ENCODE results near the gene CARD10.
"Not testable (repeated sequence)": the region's sequence is repeated elsewhere in the genome, so short reads cannot be mapped to it uniquely, and the experiment has no call there.

CARD10 gene

DNA sequence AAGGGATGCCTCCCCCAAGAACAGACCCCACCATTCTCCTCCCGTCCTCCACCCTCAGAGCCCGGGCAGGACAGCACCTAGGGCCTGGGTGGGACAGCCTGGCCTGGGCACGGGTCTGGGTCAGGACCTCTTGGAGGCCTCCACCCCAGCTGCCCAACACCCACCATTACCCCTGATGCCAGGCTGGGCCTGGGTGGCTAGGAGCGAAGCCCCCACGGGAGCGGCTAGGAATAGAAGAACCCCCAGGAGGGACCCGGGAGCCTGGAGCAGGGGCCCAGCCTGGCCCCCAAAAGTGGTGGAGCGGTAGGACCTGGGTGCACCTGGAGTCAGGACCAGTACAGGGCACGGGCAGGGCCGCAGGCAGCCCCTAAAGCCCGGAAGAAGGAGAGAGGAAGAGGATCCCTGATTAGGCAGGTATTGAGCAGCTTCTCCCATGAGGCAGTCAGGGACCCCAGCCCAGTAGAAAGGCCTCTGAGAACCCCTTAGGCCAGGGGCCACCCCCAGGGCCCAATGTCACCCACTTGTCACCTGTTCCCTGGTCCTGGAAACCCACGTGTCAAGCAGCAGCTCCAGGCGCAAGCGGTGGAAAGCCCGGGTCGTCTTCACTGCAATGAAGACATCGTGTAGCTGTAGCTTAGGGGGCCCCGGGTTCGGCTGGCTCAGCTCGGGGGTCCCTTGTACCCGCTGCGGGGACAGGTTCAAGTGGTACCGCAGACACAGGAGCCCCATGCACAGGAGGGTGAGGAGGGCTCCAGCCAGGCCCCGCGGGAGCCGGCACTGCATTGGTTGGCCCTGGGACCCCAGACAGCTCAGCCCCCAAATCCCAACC lies 33.6 kb downstream of the CARD10 start:
- DNase-seq: peak; percentile 35

DNA sequence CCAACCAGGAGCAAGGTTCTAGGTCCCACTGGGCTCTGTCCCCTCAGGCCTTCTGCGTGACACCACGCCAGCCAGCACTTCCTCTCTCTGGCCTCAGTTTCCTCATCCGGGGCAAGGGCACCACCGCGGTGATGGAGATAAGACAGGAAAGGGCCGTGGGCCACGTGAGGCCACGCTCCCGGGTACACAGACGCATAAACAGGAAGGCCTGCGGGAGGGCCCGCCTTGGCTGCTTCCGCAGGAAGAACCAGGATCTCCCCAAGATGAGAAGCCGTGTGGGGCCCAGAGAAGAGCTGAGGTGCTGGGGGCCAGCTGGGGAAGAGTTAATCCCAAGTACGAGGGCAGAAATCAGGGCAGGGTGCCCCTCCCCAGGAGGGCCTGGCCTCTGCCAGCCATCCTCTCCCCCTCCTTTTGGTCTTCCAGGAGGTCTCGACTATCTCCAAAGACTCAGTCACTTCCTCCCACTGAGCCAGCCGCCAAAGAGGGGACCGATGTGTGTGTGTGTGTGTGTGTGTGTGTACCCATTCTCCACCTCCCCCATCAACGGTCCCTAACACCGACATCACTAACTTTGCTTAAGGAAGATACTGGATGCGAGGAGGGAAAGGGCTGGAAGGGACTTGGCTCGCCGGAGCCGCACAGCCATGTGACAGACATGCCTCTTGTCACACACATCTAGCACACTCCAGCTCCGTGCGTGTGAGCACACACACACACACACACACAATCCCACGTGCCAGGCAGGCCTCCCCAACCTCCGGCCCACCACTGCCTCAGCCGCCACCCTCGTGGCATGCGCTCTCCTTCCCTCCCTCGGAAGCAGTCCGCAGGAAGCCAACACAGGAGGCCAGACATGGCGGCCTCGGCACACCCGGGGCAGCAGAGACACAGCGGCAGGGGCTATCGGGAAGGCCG lies 34.5 kb downstream of the CARD10 start:
- DNase-seq: peak; percentile 95

GRCh38 chr22:37483050-37483449 lies 36.2 kb downstream of the CARD10 start:
- DNase-seq: no peak

DNA sequence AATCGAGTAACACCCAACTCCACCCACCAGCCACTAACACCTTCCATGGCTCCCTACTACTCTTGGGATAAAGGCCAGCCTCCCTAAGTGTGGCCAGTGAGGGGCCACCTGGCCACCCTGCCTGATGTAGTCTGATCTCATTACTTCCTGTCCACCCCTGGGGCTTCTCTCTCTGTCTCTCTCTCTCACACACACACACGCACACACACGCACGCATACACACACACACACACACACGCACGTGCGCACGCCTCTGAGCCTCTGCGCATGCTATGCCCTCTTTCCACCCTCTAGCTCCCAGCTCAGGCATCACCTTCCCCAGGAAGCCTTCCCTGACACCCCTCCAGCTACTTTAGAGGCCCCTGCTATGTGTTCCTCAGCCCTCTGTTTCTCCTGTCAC lies 37.0 kb downstream of the CARD10 start:
- no peak for DNase-seq

DNA sequence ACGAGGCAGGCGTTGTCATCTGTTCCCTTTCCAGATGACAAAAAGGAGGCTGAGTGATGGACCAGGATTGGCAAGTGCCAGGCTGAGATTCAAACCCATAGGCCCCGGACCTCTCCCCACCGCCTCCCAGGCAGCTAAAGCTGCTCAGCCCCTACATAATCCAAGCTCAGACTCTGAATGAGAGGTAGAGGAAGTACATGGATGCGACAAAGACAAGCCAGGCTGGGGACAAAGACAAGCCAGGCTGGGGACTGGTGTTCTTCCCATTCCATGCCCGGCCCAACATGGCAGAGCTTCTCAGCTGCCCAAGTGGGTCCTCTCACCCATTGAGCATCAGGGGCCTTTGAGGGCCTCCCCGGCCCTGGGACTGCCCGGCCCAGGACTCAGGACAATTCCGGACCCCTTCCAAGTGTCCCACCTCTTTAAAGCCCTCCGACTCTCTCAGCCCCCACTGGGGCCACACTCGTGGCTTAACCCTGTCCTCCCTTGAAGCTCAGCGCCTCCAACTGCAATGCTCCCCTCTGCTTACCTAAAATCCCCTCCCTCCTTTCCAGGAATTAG lies 37.8 kb downstream of the CARD10 start:
- no peak for DNase-seq

DNA sequence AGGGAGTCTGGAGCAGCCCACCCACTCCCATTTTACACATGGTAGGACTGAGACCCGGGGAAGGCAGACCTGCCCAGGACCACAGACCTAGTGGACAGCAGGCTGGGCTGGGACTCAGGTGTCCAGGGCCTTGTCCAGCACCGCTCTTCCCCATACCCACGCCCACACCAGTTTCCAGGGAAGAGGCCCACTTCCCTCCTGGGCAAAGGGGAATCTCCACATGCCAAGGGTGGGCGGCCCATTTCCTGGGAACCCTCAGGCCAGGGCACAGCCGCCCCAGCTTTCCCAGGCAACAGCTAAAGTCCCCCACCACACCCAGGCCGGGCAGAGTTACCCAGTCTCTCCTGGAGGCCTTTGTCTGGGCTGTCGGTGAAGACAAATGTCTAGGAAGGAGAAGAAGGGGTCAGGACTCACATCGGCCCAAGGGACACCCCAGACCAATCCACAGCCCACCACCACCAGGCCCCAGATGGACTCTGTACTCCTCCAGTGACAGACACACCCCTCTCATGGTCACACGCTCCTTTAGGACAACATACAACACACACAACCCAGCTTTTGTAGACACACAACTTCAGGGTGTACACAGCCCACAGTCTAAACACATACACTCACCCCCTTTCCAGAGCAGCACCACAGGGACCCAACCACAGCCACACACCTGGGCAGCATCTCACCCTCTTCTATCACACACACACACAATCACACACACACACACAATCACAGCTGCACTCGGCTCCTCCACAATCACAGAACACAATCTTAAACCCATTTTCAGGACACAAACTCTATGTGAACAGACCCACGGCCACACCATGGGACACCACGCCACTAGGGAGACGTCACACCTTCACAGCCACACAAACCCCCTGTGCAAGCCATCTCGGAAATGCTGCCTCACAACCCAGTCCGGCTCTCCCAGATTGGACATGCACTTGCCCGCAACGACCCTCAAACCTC lies 38.5 kb downstream of the CARD10 start:
- no peak for DNase-seq

DNA sequence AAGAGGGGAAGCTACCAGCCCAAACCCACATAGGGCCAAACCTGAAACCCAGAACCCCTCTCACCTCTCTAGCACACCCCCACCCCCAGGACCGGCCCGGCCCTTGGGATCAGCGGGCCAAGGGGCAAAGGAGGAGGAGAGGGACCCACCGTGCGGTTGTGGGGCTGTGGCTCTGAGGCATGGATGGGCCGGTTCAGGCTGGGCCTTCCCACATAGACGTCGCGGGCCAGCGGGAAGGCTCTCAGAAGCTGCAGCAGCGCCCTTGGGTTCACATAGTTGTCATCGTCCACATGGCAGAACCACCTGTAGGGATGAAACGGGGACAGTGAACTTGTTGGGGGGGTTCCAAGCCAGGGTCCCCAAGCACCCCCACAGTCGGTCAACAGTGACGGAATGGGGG lies 40.0 kb downstream of the CARD10 start:
- DNase-seq: no peak

GRCh38 chr22:37476389-37477329 lies 42.6 kb downstream of the CARD10 start:
- no peak for DNase-seq

GRCh38 chr22:37474447-37475090 lies 44.6 kb downstream of the CARD10 start:
- DNase-seq: no peak

GRCh38 chr22:37473437-37473946 lies 45.7 kb downstream of the CARD10 start:
- no peak for DNase-seq

GRCh38 chr22:37472418-37473006 lies 46.7 kb downstream of the CARD10 start:
- DNase-seq: peak; percentile 44

DNA sequence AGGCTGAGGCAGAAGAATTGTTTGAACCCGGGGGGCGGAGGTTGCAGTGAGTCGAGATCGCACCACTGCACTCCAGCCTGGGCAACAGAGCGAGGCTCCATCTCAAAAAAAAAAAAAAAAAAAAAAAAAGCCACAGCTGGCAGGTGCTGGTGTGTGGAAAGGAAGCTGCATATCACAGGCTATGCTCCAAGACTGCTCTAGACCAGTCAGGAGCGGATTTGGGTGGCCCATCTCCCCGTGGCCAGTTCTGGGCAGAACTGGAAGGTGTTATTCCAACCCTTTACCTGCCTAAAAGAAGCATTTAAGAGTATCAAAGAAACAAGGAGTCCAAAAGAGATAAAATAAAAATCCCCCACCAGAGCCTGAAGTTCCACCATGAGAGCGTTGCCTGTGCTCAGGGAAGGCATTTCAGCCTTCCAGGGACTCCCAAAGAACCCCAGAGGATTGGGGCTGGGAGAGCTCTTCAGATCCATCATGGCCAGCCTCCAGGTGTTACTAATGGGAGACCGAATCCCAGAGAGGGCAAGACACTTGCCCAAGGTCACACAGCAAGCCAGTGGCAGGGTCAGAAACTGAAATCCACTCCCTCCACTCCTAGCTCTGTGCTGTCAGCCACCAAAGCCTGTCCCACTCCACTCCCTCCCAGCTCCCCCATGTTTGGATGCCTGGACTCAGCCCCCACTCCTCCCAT lies 47.3 kb downstream of the CARD10 start:
- no peak for DNase-seq

GRCh38 chr22:37470087-37470445 lies 49.1 kb downstream of the CARD10 start:
- no peak for DNase-seq

- DNase-seq: no peak
Measured at GRCh38 chr22:37469416-37470086, 49.7 kb downstream of the CARD10 start.

DNA sequence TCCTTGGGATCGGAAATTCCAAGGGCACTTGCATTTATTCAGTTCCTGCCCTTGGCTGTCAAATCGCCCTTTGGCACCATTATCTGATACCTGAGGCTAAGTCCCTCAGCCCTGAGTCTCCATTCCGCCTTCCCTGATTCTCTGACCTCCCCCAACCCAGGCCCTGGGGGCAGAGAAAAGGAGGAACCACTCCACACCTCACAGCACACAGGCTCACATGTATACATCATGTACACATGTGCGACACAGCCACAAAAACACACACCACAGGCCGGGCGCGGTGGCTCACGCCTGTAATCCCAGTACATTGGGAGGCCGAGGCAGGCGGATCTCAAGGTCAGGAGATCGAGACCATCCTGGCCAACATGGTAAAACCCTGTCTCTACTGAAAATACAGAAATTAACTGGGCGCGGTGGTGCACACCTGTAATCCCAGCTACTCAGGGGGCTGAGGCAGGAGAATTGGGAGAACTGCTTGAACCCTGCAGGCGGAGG lies 51.0 kb downstream of the CARD10 start:
- not testable (repeated sequence) for DNase-seq

- no peak for DNase-seq
Measured at GRCh38 chr22:37467391-37467955, 51.7 kb downstream of the CARD10 start.

DNA sequence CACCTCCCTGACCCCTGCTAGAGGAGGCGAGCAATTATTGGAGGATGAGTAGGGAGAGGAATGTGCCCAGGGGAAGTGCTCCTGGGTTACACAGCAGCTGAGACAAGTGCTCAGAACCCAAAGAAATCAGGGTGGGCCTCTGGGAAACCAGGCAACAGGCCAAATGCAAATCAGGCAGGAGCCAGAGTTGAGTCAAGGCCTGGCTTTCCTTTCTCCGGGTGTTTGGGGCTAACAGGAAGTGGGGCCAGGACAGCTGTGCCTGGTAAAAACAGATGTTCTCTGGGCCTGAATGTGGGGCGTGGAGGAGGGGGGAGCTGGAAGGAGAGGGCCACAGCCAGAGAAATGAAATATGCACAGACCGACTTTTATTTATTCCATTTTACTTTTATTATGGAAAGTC lies 55.0 kb downstream of the CARD10 start:
- no peak for DNase-seq

- DNase-seq: no peak
Measured at GRCh38 chr22:37462983-37463382, 56.2 kb downstream of the CARD10 start.
